PC-3 (cell line): ENCODE results near the gene MGLL. TPM values are rescaled to one million over a fixed set of nuclear protein-coding genes. Genes with fewer than 3 reads are reported as not detected.
A peak's percentile ranks its signal among the peaks of the same experiment; 100 is the strongest.

Experiments
- ATAC-seq: fragments of 200-7000 bp; cut with Tn5 transposase; 2 replicates; pipeline ENCODE4 v1.9.1; 2020; ENCODE audit warnings: mild to moderate bottlenecking, moderate library complexity
- BruUV-seq: library from RNA; stranded (reverse); fragments of 400-500 nt; replicated peaks from 2 replicates; lab custom pipeline; 2021; lab: Mats Ljungman, UMichigan
- CTCF ChIA-PET: fragments of 300-600 bp; sonication (Branson Sonifier 250); formaldehyde crosslinking; loops from one replicate; lab custom pipeline; 2022; ENCODE audit warnings: antibody characterized with exemption; lab: Charles Lee
- POLR2A ChIA-PET: fragments of 300-600 bp; sonication (Branson Sonifier 250); formaldehyde crosslinking; loops from one replicate; lab custom pipeline; 2022; ENCODE audit warnings: antibody characterized with exemption; ENCODE audit not compliant: unreplicated experiment; lab: Charles Lee
- DNase-seq: peaks from one replicate; pipeline ENCODE4 v3.0.0-alpha.2; 2015
- H2AFZ ChIP-seq: fragments of 300-600 bp; sonication (generic); 2 replicates; pipeline ENCODE4 v1.6.0; 2016; ENCODE audit warnings: antibody characterized with exemption, low read length
- H3F3A ChIP-seq: fragments of 300-600 bp; sonication (generic); one replicate; pipeline ENCODE4 v1.6.0; 2017; ENCODE audit warnings: antibody characterized with exemption, low read length, control low read depth, mild to moderate bottlenecking; ENCODE audit not compliant: unreplicated experiment
- H3K27ac ChIP-seq: fragments of 300-600 bp; sonication (generic); 2 replicates; pipeline ENCODE4 v1.5.1; 2016; ENCODE audit warnings: mild to moderate bottlenecking, low read length
- H3K27me3 ChIP-seq: fragments of 300-600 bp; sonication (generic); 2 replicates; pipeline ENCODE4 v1.6.1; 2016; ENCODE audit warnings: low read length, mixed read lengths
- H3K36me3 ChIP-seq: fragments of 300-600 bp; sonication (generic); 2 replicates; pipeline ENCODE4 v1.6.1; 2016; ENCODE audit warnings: low read depth, mixed run types, low read length, mixed read lengths
- H3K4me1 ChIP-seq: fragments of 300-600 bp; sonication (generic); 2 replicates; pipeline ENCODE4 v1.5.1; 2016; ENCODE audit warnings: low read length; ENCODE audit not compliant: insufficient read depth
- H3K4me2 ChIP-seq: fragments of 300-600 bp; sonication (generic); 2 replicates; pipeline ENCODE4 v1.6.0; 2016; ENCODE audit warnings: low read length
- H3K4me3 ChIP-seq: fragments of 300-600 bp; sonication (generic); 2 replicates; pipeline ENCODE4 v1.5.1; 2016; ENCODE audit warnings: mild to moderate bottlenecking, low read length, mixed read lengths
- H3K79me2 ChIP-seq: fragments of 300-600 bp; sonication (generic); 2 replicates; pipeline ENCODE4 v1.6.1; 2017; ENCODE audit warnings: low read length, mixed read lengths
- H3K9ac ChIP-seq: fragments of 300-600 bp; sonication (generic); 2 replicates; pipeline ENCODE4 v1.6.0; 2016; ENCODE audit warnings: mild to moderate bottlenecking, low read length
- H3K9me2 ChIP-seq: fragments of 300-600 bp; sonication (generic); replicated peaks from 2 replicates; pipeline ENCODE4 v1.6.1; 2016; ENCODE audit warnings: mixed run types, low read length, mixed read lengths
- H3K9me3 ChIP-seq: fragments of 300-600 bp; sonication (generic); 2 replicates; pipeline ENCODE4 v1.6.1; 2016; ENCODE audit warnings: low read length, mixed read lengths
- H4K20me1 ChIP-seq: fragments of 300-600 bp; sonication (generic); 2 replicates; pipeline ENCODE4 v1.6.1; 2016; ENCODE audit warnings: low read length, mixed read lengths
- CTCF ChIP-seq: fragments of 300-600 bp; sonication (generic); conservative IDR thresholded peaks from 2 replicates; pipeline ENCODE4 v1.5.1; 2017; ENCODE audit warnings: antibody characterized with exemption, low read depth, mild to moderate bottlenecking, low read length
- EZH2 ChIP-seq: fragments of 300-600 bp; sonication (generic); IDR thresholded peaks from one replicate; pipeline ENCODE4 v1.6.1; 2017; ENCODE audit warnings: antibody characterized with exemption, mild to moderate bottlenecking, low read length; ENCODE audit not compliant: unreplicated experiment
- EZH2phosphoT487 ChIP-seq: fragments of 300-600 bp; sonication (generic); IDR thresholded peaks from 2 replicates; pipeline ENCODE4 v1.6.1; 2018; ENCODE audit warnings: mild to moderate bottlenecking, antibody characterized with exemption, low read length, borderline replicate concordance
- intact Hi-C: fragments of 100-400 bp; cut with micrococcal nuclease; formaldehyde crosslinking; loops from 2 replicates; pipeline ENCODE4 v1.9.0; 2023
- total RNA-seq: library from RNA; depleted of rRNA; stranded (reverse); fragments of >200 nt; gene quantifications from 2 replicates; pipeline ENCODE4 v1.2.3, GENCODE V29; 2014

Gene MGLL
- total RNA-seq, 1 experiment from 2014 or later = 38.7 TPM

GRCh38 chr3:127794402-127794801, 27.9 kb downstream of the MGLL start:
- no peak overlapping the region for H3K4me3 ChIP-seq
- BruUV-seq = no TSS peak
- H4K20me1 ChIP-seq = no peaks in the 10 kb centered on the region
- intact Hi-C loops = no loop called here
- peaks cover 45% of the 10 kb centered on the region for H3K4me1 ChIP-seq
- no peaks in the 10 kb centered on the region for H3K9me3 ChIP-seq
- no peak overlapping the region for H3K27ac ChIP-seq
- POLR2A ChIA-PET = no interaction called here
- peaks cover 41% of the 10 kb centered on the region for H3K79me2 ChIP-seq
- TF ChIP-seq EZH2 (no peak), EZH2phosphoT487 (no peak), CTCF (no peak)
- H3K9me2 ChIP-seq = no peaks in the 10 kb centered on the region
- no peak for ATAC-seq
- no peak overlapping the region for H3K4me2 ChIP-seq
- H3K9ac ChIP-seq = no peak overlapping the region
- H2AFZ ChIP-seq = no peak overlapping the region
- no peaks in the 10 kb centered on the region for H3K27me3 ChIP-seq
- H3F3A ChIP-seq = no peaks in the 10 kb centered on the region
- DNase-seq = no peak
- peaks cover 20% of the 10 kb centered on the region for H3K36me3 ChIP-seq
- CTCF ChIA-PET = no interaction called here

DNA sequence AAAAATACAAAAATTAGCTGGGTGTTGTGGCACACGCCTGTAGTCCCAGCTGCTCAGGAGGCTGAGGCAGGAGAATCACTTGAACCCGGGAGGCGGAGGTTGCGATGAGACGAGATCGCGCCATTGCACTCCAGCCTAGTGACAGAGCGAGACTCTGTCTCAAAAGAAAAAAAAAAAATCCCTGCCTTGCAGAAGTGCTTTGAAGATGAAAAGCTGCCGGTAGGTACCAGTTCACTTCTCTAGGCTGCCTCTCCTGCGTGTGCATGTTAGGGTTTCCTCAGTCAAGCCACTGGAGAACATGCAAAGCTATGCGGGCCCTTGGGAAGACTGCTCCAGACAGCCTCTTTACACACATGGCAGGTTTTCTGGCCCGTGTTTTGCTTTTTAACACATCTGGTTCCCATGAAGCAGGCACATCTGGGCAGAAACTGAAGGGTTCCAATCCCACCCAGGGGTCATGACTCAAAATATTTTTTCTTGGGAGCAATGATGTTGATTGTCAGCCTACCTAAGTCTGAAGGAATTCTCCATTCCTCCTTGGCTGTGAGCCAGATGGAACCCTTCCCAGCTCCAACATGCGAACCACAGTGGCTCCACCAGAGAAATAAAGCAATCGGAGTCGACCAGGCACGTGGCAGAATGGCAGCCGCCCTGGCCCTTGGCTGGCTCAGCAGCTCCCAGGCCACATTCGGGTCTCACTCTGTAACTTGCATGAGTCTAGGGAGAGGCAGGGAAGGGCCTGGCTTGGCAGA, 29.6 kb downstream of the MGLL start:
- BruUV-seq = no TSS peak
- Histone ChIP-seq H3F3A (no peaks in the 10 kb centered on the region), H3K27me3 (no peaks in the 10 kb centered on the region), H2AFZ (no peak overlapping the region), H3K9ac (no peak overlapping the region), H3K4me1 (peaks cover 34% of the 10 kb centered on the region), H3K9me2 (no peaks in the 10 kb centered on the region), H3K27ac (no peak overlapping the region), H3K79me2 (peaks cover 26% of the 10 kb centered on the region), H3K4me3 (no peak overlapping the region), H3K4me2 (no peak overlapping the region), H3K36me3 (peaks cover 10% of the 10 kb centered on the region), H3K9me3 (no peaks in the 10 kb centered on the region), H4K20me1 (no peaks in the 10 kb centered on the region)
- ChIA-PET POLR2A (interaction anchor here (0.6 kb wide), 1 partner anchor 95 kb away, joined by 5 read pairs; no protein-coding TSS in a partner anchor), CTCF (no interaction called here)
- ATAC-seq (no peak), DNase-seq (peak; percentile 71)
- intact Hi-C loops = no loop called here
- TF ChIP-seq EZH2phosphoT487 = no peak
- TF ChIP-seq EZH2 = no peak
- no peak for TF ChIP-seq CTCF
